Ovary (tissue), 3 donors: Measurements from ENCODE around the gene NDUFS7.

Experiments used
- CTCF ChIP-seq, 3 donors: fragments of 450-650 bp in 2 of 3; fragments of 200-600 bp in 1 of 3; IDR thresholded peaks; one replicate each; pipeline versions ENCODE4 v1.5.1 to v1.8.0; 2016 to 2022; ENCODE audit warnings: antibody characterized with exemption in 3 of 3, mild to moderate bottlenecking in 1 of 3
- EP300 ChIP-seq: sonication (generic); formaldehyde crosslinking; IDR thresholded peaks from one replicate; pipeline ENCODE4 v1.6.1; 2017; ENCODE audit warnings: antibody characterized with exemption
- POLR2A ChIP-seq: fragments of 450-650 bp; IDR thresholded peaks from one replicate; pipeline ENCODE4 v1.6.1; 2017; ENCODE audit warnings: antibody characterized with exemption, mild to moderate bottlenecking, moderate library complexity
- donor health status: DM: no; HTN: no; CAD: no.

DNA sequence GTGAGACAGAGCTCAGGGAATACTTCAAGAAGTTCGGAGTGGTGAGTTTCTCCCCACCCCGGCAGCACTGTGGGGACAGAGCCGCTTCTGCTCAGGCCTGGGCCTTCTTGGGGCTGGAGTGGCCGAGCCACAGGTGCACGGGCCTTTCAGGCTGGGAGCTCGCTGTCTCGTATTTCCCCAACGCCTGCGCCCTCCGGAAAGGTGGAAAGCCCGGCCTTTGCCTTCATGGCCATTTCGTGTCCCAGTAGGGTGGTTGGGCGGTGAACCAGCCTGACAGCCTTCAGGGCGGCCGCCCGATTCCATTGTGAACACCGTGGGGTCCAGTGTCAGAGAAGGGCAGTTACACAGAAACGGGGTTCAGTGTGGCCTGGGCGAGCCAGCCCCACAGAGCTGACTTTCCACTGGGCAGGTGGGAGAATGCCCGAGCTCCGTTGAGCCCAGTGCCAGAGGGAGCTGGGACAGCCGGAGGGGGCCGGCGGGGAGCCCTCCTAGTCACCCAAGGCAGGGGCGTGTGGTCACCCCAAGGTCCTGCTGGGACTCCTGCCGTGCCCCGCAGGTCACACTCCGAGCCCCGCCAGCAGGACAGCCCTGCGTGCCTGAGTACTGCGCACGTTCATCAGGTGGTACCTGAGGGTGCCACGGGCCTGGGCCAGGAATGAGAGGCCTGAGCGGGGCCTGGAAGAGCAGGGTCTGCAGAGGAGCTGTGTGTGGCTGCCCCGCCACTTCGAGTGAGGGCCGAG lies 37.7 kb downstream of the NDUFS7 start:
- TF ChIP-seq POLR2A = no peak
- no peak for TF ChIP-seq CTCF (IDR thresholded peaks at IDR 0.05)
- TF ChIP-seq EP300 = no peak
